ENCODE data around the gene DAZ4.
"Not testable (repeated sequence)": the region's sequence is repeated elsewhere in the genome, so short reads cannot be mapped to it uniquely, and the experiment has no call there.

GRCh38 chrY:24821836-24822235, 11.9 kb upstream of the DAZ4 start:
- TF ChIP-seq EZH2 (IDR thresholded peaks at IDR 0.05; ENCODE audit: insufficient read depth, poor library complexity, severe bottlenecking); EZH2phosphoT487 (IDR thresholded peaks at IDR 0.05; ENCODE audit: insufficient read depth, low read depth): not testable (repeated sequence)

Data from GM23248 (cell line).